Stimulated activated CD4-positive, alpha-beta T cell treated with anti-CD3 and anti-CD28 coated beads, Interleukin-1b, Interleukin-23, amount 100 ng/mL, for 24 hours (primary cell): Measurements from ENCODE around the gene KCNIP4.
"Not testable (repeated sequence)": the region's sequence is repeated elsewhere in the genome, so short reads cannot be mapped to it uniquely, and the experiment has no call there.

Source experiments
- DNase-seq, 4 experiments: peaks; one replicate each; pipeline ENCODE4 v3.0.0-alpha.2; 2020; ENCODE audit warnings: low read depth in 4 of 4, low spot score in 1 of 4

The KCNIP4 gene

GRCh38 chr4:21948347-21949072 is at the start of gene KCNIP4:
Gene KCNIP4, minus strand, starts transcription at chr4:21948772.
- no peak for DNase-seq

GRCh38 chr4:21996618-21997017 is 48.0 kb upstream of the KCNIP4 start:
- not testable (repeated sequence) for DNase-seq

DNA sequence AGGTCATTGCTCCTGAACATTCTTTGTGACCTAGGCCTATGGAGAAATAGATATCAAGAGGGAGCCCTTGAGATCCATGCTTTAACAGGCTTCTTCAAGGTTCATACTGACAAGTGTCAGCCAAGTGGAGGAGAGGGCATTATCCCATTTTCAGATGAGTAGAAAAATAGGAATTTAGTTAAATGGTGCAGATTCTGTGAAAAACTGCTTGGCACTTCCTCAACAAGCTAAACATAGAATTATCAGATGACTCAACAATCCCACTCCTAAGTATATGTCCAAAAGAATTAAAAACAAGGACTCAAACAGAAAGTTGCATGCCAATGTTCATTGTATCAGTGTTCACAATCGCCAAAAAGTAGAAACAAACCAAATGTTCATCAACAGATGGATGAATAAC is 43.8 kb upstream of the KCNIP4 start:
- no peak for DNase-seq

DNA sequence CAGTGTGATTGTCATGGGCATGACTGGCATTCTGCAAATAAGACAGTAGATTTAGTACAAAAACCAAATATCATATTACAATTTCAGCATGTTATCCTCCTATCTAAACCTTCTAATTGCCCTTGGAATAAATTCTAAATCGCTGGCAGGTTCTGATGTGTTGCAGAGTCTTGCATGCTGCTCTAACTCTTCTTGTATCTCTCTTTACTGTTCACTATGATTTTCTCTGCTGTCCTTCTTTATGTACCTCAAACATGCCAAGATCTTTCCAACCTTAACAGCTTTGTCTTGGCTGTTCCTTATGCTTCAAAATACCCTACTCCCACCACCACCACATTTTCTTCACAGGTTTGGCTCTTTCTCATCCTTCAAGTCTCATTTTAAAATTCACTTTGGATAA is 43.0 kb upstream of the KCNIP4 start:
- DNase-seq = no peak

GRCh38 chr4:21991050-21991449 is 42.5 kb upstream of the KCNIP4 start:
- no peak for DNase-seq

DNA sequence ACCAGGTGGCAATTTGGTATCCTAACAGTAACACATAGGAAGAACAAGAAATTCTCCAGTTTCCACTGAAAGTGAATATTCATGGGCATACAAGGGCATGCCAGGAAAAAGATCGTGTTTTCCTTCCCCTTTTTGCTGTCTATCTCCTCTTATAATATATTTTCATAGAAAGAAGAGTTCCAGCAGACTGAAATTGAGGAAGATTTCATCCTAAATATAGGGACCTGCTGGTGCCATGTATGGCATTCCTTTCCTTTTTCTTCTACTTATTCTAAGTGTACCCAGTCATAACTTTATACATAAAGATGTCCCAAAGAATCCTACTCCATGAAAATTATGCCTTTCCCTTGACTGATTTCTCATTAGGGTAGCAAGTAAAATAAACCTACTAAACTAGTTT is 40.8 kb upstream of the KCNIP4 start:
- DNase-seq = no peak

DNA sequence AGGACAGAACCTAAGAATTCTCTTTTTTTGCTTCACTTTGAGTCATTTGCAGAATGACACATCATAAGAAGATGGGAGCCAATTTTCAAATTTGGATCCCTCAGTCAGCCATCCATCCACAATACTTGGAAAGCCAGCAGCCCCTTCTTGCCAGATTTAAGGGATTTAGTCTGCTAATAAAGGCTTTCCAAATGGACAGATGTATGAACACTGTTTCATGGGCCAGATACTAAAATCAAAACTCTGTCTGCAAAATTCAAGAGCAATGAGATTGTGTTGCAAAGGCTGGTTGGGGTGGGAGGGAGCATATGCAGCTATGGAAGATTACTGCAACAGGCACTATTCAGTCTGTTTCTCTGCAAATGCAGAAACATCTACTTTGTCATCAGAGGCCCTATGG is 37.7 kb upstream of the KCNIP4 start:
- no peak for DNase-seq

DNA sequence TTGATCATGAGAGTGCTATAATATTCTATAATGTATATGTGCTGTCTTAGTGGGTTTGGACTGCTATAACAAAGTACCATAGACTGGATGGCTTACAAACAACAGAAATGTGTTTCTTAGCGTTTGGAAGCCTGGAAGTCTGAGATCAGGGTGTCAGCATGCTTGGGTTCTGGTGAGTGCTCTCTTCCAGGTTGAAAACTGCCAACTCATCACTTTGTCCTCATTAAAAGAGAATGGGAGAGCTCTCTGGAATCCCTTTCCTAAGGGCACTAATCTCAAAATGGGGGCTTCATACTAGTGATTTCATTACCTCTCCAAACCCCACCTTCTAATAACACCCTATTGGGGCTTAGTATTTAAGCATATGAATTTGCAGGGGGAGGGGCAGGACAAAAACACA is 33.5 kb upstream of the KCNIP4 start:
- no peak for DNase-seq

- DNase-seq = no peak
Observed at GRCh38 chr4:21979196-21979595, 30.6 kb upstream of the KCNIP4 start.

DNA sequence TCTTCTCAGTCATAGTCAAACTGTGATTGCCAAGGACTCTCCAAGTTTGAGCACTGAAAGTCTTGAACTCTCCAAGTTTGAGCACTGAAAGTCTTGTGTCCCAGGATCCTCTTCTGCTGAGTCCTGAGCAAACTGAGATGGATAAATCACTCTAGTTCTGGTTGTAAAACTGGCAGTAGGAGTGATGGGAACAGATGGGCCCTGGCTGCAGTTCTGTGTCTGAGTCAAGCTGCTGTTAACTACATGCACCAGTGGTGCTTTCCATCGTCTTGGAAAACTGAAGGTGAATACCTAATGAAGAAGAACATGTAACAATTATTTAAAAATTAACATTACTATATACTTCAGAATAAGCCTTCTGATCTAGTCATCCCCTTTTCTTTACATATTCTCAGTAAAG is 27.6 kb upstream of the KCNIP4 start:
- no peak for DNase-seq

DNA sequence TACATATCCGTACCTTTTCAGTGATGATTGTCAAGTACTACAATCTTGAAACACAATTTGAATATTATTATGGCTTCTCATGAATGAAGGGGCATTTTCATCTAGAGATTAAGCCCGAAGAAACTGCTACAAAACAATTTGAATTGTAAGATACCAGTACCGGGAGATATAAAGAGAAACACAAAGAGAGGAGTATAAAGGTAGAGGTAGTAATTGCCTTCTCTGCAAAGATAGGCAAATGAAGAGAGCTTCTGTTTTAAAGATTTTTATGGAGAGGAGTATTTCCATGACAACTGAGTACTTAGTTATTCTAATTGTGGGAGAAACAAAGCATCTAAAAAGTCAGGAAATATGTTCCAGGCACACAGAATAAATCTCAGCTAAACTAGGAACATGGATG is 25.3 kb upstream of the KCNIP4 start:
- no peak for DNase-seq

DNA sequence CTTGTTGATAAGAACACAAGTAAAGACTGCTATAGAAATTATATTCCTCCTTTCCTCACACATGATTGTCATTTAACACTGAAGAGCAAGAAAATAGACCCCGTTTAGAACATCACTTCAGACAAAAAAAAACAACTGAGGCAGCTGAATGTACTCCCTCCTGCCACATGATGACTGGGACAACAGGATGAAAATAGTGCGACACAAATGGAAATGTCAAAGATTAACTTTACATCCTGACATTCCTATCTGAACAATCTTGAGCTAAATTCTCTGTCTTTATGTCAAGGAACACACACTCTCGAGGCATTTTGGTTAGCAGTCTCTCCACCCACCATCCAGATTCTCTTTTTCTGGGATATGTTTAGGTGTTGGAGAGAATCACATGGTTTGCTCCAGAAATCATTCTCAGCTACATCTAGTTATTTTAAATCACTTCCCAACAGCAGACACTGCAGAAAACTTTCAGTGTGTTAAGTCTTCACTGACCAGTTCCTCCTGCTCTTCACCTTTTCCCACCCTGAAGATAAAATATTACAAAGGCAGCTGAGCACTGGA is 16.3 kb upstream of the KCNIP4 start:
- no peak for DNase-seq

GRCh38 chr4:21962691-21963090 is 14.1 kb upstream of the KCNIP4 start:
- no peak for DNase-seq

- no peak for DNase-seq
Observed at GRCh38 chr4:21960793-21961192, 12.2 kb upstream of the KCNIP4 start.

DNA sequence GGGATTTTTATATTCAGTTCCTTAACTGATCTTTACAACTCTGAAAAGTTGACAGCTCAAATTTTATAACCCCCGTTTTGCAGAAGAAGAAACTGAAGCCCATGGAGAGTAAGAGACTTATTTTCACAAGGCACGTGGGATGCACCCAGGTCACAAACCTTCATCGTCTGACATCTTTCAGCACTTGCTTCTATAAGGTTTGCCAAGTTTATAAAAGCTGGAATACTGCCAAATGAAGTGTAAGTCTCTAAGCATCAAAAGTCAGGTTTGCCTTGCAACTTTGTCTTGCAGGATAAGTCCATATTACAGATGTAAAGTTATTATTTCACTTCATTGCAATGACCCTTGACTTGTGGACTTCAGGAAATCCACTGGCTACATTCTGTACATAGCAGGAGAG is 6.3 kb upstream of the KCNIP4 start:
- no peak for DNase-seq

DNA sequence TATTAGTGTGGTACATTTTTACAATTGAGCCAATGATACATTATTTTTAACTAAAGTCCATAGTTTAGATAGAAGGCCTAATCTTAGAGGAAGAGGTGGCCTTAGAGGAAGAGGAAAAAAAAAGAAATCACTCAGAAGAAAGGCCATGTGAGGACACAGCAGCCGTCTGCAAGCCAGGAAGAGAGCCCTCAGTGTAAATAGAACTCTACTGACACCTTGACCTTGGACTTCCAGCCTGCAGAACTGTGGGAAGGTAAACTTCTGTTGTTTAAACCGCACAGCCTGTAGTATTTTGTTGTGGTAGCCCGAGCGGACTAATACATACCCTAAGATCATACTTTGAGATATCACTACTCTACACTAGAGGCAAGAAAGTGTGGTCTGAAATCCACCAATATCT is 5.1 kb upstream of the KCNIP4 start:
- DNase-seq = no peak

DNA sequence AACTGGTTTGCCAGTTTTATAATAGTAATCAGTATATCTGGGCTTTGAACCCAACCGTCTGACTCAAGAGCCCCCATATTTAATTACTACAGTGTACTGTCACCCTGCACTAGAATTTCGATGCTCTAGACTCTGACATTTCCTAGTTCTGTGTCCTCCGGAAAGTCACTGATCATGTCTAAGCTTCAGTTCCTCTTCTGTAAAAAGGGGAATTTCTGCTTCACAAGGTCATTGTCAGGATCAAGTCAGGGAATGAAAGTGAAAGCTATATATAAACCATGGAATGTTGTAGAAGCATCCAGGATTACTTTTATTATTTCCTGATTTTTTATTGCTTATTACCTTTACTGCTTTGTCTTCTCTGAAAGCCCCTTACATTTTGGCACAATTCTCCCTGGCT is 4.0 kb upstream of the KCNIP4 start:
- no peak for DNase-seq

- no peak for DNase-seq
Observed at GRCh38 chr4:21949073-21949457, 493 bp upstream of the KCNIP4 start.

- no peak for DNase-seq
Observed at GRCh38 chr4:21947791-21948346, 703 bp downstream of the KCNIP4 start.

GRCh38 chr4:21946858-21947257 is 1.7 kb downstream of the KCNIP4 start:
- DNase-seq = no peak

DNA sequence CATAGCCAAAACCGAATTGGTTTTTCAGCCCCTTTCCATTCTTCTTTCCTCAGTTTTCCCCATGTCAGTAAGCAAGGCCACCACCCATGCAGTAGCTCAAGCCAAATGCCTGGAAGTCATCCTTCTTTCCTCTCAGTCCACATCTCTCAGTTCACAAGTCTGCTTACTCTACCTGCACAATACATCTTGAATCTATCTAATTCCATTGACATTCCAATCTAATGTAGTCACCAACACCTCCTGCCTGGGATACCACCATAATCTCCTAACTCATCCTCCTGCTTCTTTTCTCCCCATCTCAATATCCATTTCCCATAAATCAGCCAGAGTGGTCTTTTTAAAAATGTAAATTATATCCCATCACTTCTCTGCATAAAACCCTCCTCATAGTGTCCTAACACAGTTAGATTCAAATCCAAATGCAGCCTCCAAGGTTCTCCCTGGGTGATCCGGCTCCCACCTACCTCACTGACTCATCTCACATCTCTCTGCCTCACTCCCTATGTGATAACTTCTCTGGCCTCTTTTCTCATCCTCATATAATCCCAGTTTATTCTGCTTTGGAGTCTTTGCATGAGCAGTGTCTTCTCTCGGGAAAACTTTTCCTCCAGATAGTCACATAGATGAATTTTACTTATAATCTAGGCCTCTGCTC is 26.9 kb downstream of the KCNIP4 start:
- no peak for DNase-seq

DNA sequence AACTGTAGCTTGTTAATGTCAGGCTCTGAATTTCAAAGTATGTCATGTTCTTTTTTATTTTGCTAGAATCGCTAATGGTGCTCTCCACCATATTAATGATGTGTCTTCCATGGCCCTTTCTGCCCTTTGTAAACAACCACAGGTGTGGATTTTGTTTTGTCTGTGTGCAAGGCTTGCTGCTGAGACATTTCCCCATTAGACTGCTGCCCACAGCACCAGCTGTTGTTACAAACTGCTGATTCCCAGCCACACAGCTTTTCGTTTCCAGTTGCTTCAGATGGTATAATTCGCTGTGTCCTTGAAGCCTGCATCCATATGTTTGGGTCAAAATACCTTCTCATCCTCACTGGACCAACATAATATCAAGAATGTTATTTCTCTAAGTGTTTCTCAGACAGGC is 32.8 kb downstream of the KCNIP4 start:
- no peak for DNase-seq
